Stimulated activated CD4-positive, alpha-beta T cell treated with anti-CD3 and anti-CD28 coated beads, Interleukin-1b, Interleukin-23, amount 100 ng/mL, for 48 hours (primary cell): ENCODE data around the gene PFDN2.
"Not testable (repeated sequence)": the region's sequence is repeated elsewhere in the genome, so short reads cannot be mapped to it uniquely, and the experiment has no call there.

Experiments
- DNase-seq: peaks from one replicate; pipeline ENCODE4 v3.0.0-alpha.2; 2020

Gene PFDN2

DNA sequence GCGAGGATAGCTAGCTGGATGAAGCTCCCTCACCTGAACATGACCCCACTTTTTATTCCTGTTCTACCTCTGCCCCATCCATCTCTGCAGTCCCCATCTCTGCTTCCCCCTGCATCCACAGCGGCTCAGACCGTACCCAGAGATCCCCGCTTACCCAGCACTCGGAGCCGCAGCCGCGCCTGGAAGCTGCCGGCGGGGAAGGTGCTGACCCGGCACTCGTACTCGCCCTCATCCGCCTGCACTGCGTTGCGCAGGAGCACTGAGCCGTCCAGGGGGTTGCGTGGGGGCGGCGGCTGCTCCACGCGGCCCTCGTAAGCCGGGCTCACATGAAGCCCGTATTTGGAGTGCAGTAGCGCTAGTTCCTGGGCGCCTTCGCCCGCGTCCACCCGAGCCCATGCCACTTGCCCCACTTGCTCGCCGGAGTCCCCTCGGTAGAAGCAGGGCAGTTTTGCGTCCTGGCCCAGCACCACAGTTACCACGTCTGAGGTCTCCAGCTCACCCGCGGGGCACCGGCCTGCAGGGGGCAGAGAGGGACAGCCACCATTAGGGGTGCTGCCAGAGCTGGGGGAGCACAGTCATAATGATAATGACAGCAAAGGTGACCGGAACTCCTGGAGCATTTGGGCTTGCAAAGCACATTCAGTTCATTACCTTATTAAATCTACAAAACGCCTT is 38.3 kb downstream of the PFDN2 start:
- no peak for DNase-seq

DNA sequence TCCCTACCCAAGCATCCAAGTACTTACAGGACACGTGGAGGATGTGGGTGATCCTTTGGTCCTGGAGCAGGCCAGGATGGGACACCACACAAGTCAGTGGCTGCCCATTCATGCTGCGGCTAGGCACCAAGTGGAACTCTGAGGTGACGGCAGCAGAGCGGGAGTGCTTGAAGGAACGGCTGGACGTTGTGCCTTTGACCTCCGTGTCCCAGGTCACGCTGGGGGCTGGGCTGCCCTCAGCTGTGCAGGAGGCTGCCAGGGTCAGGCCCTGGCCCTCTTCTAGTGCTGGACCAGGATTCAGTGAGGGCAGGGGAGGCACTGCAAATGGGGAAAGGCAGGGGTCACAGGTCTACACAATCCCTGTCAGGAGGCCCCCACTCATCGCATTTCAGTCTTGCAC is 40.4 kb downstream of the PFDN2 start:
- no peak for DNase-seq

DNA sequence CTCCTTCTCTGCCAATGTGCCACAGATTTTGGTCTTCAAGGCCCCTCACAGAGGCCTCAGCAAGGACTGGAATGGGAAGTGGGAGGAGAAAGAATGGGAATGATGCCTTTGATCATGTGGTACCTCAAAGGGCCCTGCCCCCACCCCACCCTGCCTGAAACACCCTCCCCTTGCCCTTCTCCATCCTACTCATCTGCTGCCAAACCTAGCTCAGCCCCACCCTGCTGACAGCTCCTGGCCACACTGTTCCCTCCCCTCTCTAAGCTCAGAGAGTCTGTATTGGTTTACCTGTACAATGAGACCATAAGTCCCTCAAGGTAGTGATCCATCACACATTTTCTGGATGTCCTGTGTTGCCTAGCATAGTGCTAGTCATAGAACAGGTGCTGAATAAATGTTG is 41.4 kb downstream of the PFDN2 start:
- no peak for DNase-seq

DNA sequence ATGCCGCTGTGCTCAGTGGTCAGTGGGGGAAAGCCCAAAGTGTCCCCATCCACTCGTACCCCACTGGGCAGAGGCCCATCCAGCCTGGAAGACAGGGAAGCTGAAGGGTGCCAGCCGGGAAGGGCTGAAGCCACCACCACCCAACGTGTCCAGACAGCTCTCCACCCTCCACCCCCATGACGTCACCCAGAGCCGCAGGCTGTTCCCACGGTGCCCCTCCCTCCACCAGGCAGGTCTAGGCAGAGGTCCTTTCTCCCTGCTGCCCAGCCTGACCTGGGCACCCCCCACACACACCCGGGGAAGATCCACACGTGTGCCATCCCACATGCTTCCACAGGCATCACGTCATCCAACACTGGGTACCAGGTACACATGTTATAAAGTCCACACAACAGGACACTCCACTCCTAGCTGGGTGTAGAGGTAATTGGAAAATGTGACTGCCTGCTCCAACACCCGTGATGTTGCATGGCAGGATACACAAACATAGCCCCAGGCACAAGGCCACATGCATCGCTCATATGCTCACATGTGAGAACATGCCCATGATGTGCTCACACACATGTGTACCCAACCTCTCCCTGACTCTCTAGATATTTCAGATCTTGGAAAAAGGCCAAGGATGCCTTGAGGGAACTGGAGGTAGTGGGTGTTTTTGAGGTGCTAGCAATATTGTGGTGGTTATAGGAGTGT is 43.0 kb downstream of the PFDN2 start:
- no peak for DNase-seq

DNA sequence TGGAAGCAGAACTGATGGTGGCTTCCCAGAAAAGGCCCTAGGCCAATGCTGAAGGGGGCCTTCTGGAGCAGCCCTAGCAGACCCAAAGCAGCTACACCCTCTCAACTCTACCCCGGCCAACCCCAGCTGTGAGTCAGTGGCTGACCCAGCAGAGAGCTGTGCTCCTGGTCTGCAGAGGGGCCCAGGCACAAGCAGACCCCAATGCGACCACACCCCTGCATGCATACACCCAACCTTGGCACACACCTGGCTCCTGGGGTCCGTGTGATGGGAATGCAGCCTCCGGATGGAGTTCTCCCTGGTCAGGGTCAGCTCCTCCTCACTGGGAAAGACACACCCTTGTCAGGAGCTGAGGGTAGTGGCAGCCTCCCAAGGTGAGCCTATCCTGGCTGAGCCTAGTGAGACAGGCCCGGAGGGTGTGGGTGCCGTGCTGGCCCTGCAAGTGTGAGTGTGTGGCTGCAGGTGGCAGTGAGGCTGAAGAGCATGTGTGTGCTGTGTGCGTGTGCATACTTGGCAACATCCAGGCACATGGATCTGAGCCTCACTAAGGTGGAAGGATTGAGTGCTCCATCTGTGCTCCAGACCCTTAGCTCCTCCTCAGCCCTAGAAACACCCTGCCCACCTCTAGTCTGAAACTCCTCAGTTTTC is 44.2 kb downstream of the PFDN2 start:
- no peak for DNase-seq

DNA sequence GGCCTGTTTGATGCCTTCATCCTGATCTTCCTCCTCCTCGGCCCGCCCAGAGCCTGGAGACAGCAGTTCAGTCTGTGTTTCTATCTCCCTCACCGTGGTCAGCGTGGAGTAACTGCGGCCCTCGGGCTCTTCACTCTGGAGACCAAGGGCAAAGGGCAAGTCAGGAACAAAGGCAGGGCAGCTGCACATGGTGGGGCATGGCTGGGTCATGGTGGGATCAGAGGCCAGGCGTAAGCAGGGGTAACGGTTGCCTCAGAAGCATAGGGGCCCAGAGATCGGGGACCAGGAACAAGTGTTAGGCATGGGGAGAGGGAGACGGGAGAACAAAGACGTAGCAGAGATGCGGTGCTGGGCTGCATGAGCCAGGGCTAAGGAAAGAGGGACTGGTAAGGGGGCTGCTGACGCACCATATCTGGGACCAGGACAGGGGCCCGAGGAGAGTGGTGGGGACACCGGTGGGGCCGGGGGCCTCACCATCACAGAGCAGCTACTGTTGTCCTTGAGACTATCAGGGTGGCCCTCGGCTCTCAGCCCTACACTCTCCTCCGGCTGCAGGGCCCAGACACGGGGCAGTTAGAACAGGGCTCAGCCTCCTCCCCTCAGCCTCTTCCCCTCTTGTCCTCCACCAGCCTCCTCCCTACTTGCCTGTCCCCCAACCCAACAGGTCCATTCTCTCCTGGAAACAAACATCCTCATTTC is 44.9 kb downstream of the PFDN2 start:
- no peak for DNase-seq

DNA sequence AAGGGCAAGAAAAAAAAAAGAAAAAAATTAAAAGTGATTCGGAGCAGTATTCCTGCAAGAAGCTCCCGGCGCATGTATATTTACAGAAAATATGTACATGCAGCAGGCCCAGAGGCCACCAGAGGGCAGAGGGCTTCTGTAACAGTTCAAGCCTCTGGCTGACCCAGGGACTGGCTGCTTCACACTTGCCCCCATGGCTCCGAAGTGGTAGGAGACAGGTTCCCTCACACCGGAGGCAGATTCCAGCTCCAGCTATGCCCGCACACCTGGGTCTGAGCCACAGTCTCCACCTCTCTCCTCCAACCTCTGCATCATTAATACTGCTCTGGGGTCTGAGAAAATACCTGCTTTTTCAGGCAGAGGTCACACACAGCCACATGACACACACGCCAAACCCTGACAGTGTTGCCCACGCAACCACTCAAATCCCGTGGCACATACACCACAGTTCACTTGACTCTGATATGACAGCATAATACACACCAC is 45.9 kb downstream of the PFDN2 start:
- DNase-seq: peak; percentile 43

DNA sequence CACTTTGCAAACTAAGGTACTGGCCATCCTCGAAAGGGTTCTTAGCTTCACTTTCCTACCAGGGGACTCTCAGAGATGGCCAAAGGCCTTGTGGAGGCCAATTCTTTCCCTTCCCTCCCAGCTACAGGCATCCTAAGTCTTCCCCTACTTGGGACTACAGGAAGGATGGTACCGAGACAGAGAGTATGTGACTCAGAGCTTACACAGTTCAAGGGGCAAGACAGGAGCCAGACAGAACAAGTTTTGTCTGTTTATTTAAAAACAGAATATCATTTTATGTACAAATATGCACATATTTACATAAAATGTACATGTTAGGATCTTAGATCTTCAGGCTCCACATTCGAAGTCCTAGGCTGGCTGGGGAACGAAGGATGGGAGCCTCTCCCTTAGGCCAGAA is 47.1 kb downstream of the PFDN2 start:
- DNase-seq: no peak

DNA sequence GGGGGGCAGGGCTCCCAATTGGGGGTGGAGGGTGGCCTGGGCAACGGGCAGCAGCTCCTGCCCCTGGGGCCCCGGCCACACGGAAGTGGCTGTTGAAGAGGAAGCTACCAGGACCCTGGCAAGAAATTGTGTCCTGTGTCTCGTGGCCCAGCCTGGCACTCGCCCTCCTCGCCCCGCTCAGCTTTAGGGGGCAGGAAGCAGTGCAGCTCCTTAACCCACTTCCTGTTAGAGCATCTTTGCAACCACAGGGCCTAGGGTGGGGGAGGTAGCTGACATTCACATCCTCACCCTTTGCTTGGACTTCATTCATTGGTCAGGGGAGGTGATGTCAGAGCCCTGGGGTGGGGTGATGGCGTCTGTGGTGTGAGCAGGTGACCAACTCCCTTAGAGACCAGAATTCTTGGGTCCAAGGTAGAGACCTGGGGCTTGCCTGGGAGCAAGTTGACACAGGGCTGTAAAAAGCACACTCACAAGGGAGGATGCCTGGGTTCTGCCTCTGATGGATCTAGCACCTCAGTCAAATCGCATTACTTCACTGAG is 48.0 kb downstream of the PFDN2 start, which contains the start of gene ARHGAP30:
Gene ARHGAP30 (minus strand): TSS at position 161 of the 540 bp plus-strand sequence. CDS start 267 bp downstream, outside the sequence.
- DNase-seq: peak; percentile 89

DNA sequence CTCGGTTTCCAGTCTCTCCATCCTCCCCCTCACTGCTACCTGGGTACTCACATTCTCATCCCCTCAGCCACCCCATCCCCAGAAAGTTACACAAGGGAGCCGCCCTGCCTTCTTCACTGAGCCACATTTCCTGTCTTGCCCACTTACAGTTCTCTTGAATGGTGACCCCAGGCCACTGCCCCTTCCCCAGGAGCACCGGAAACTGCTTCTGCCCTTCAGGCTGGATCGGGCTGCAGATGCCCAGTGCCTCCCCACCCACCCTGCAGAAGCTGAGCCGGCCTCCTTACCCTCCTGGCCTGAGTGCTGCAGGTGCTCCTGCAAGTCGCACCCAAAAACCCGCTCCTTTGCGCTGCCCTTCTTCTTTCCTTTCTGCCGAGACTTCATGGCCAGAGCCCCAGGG is 48.6 kb downstream of the PFDN2 start:
- no peak for DNase-seq

DNA sequence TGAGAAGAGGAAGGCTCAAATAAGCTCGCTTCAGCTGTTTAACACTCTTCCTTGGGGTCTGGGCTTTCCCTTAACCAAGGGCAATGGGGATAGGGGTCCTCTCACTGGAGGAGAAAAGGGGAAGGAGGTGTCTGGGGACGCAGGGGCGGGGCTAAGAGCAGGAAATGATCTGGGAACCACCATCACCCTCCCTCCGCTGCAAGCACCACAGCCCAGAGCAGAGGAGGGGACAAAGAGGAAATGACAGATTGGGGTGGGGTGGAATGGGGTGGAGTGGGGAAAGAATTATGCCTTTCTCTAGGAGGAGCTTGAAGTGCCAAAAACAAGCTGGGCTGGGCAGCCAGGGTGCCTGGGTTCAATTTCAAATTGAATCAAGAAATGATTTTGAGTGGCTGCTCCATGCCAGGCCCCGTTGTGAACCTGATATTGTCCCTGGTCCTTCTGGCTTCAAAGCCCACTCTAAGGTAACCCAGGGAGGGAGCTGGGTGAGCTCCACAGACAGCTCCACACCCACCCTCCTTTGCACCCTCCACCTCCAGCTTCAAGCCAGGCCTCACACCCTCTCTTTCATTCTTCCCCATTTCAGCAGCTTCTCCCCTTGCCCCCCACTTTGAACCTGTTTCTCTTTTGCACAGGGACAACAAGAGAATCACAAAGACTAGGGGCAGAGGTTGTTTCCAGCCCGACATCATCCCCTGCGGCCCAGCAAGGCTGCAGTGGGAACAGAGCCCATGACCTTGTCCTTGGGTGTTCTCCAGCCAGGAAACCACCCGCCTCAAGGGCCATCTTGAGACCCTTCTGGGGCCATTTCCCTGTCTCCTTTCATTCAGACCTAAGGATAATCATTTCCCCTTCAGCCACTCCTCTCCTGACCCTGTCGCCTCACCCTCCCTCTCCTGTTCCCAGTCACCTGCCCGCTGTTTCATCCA is 49.3 kb downstream of the PFDN2 start:
- DNase-seq: peak; percentile 79

DNA sequence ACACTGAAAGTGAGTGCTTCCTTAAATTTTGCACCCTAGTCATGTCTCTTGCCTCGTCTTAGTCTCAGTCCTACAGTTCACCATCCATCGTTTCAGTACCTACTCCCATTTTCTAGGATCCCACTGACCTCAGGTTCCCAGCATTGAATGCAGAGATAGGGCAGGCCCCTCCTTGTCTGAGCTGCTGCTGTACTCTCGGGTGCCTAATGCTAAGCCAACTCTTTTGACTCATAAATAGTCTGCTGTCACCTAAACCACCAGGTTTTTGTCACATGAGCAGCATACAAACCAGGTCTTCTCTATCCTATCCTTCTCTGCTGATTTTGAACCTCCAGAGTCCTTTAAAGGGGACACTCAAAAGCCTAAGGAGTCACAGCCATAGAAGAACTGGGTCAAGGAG is 51.1 kb downstream of the PFDN2 start:
- DNase-seq: no peak

DNA sequence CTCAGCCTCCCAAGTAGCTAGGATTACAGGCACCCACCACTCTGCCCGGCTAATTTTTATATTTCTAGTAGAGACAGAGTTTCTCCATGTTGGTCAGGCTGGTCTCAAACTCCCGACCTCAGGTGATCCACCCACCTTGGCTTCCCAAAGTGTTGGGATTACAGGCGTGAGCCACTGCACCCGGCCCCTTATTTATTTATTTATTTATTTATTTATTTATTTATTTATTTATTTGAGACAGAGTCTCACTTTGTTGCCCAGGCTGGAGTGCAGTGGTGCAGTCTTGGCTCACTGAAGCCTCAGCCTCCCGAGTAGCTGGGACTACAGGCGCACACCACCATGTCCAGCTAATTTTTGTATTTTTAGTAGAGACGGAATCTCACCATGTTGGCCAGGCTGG is 52.2 kb downstream of the PFDN2 start:
- DNase-seq: not testable (repeated sequence)

DNA sequence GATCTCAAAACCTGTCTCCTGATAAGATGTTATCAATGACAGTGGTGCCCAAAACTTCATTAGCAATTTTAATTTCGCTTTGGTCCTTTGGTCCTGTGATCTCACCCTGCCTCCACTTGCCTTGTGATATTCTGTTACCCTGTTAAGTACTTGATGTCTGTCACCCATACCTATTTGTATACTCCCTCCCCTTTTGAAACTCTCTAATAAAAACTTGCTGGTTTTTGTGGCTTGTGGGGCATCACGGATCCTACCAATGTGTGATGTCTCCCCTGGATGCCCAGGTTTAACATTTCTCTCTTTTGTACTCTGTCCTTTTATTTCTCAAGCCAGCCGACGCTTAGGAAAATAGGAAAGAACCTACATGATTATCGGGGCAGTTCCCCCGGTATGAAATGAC is 53.9 kb downstream of the PFDN2 start:
- not testable (repeated sequence) for DNase-seq

DNA sequence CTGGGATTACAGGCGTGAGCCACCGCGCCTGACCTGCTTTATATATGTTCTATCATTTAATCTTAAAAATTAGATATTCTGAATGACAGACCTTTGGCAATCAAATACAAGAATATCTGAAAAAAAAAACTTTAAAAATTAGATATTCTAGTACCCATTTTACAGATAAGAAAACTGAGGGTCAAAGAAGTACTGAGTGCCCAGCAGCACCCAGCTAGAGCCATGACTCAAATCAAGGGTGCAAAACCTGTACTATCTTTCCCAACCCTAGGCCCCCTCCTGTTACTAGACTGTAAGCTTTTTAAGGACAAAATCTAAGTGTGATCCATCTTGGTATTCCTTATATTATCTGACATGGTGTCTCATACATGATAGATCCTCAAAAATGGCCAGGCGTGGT is 56.4 kb downstream of the PFDN2 start:
- DNase-seq: no peak

DNA sequence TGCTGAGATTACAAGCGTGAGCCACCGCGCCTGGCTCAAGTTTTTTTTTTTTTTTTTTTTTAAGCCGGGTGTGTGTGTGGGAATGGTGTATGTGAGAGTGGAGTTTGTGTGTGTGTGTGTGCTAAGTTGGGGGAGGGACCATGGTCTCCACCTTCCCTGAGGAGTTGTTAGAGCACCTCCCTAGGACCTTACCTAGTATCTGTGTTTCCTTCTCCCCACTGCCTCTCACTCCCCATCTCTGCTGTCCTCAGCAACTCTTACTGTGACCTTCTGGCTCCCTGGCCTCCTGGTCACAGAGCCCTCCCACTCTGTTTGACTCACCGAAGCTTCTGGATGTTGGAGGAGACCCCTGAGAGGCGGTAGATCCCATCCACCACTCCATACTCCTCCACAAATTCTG is 58.5 kb downstream of the PFDN2 start:
- DNase-seq: no peak

DNA sequence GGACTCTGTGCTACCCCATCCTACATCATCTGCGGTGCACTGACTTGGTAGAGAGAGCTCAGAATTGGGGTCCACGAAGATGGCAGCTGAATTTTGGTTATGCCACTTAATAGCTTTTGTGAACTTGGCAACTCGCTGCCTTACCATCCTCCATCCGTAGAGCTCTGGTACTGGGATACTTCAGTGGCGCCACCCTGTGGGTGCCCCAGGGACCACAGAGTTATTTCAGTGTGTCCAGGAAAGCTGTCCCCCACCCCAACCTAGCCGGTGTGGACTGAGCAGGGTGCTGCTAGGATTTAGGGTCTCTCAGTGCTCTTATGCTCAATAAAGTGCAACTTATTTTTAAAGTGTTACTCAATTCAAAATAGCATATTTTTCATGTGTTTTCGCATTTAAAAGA is 63.0 kb downstream of the PFDN2 start:
- no peak for DNase-seq

DNA sequence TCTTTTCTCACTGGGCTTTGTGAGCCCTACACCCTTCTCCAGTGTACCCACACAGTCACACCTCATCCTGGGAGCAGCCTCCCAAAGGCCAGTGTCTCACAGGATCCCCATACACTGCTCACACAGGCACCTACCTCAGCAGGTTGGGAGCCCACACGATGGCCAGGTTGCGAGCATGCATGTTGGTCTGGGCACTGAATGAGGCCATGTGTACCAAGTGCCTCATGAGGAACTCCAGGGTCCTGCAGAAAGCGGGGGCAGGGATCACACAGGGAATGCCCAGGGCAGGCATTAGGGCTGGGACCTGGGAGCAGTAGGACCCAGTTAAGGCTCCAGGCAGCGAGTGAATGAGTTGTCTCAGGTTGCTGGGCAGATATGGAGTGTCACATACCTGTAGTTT is 63.6 kb downstream of the PFDN2 start:
- DNase-seq: no peak

DNA sequence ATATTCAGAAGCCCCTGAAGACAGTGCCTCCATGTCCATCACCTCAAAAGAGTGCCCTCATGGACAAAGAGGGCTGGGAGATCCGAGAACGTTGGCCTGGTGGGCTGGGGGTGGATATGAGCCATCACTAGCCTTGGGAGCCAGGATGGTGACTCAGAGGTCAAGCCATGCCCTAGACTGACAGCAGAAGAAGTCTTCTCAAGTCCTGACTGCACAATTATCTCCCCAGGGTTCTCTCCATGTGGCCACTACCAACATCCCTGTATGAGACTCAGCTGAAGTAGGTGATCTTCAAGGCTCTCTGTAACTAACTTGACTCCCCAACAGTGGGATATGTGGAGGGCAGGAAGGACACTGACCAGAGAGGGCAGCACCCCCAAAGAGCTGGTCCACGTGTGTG is 64.9 kb downstream of the PFDN2 start:
- DNase-seq: no peak

DNA sequence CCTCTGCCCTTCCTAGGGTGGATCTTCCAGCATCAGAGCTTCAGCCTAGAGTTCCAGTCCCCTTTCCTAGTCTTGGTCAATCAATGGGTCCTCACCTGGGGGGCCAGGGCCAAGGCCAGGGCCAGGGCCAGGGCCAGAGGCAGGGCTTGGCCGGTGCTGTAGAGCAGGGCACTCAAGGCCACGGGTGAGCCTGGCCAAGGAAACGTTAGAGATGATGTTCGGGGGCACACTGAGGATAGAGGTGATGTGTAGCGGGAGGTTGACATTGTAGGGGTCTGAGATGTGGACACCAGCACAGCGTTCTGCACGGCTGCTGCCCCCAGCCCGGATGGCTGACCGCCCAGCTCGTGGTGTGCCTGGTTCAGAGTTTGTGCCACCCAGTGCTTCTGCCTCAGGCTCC is 66.6 kb downstream of the PFDN2 start:
- no peak for DNase-seq
